ENCODE measurements around the gene RRP1B.

GRCh38 chr21:43663033-43663432 lies 3.7 kb downstream of the RRP1B start:
- TF ChIP-seq, protein P1, sequence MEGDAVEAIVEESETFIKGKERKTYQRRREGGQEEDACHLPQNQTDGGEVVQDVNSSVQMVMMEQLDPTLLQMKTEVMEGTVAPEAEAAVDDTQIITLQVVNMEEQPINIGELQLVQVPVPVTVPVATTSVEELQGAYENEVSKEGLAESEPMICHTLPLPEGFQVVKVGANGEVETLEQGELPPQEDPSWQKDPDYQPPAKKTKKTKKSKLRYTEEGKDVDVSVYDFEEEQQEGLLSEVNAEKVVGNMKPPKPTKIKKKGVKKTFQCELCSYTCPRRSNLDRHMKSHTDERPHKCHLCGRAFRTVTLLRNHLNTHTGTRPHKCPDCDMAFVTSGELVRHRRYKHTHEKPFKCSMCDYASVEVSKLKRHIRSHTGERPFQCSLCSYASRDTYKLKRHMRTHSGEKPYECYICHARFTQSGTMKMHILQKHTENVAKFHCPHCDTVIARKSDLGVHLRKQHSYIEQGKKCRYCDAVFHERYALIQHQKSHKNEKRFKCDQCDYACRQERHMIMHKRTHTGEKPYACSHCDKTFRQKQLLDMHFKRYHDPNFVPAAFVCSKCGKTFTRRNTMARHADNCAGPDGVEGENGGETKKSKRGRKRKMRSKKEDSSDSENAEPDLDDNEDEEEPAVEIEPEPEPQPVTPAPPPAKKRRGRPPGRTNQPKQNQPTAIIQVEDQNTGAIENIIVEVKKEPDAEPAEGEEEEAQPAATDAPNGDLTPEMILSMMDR (IDR thresholded peaks at IDR 0.05): no peak
- TF ChIP-seq POLR2A (IDR thresholded peaks at IDR 0.05; ENCODE audit: low read depth) (no peak), POLR2AphosphoS5 (IDR thresholded peaks at IDR 0.05) (no peak)
